GM12878 (cell line): ENCODE data around the gene GPC5. TPM values are rescaled to one million over a fixed set of nuclear protein-coding genes. Genes with fewer than 3 reads are reported as not detected.

Experiments
- ATAC-seq: fragments of 200-7000 bp; cut with Tn5 transposase; 3 replicates; pipeline ENCODE4 v1.9.1; 2020; ENCODE audit warnings: mild to moderate bottlenecking, moderate library complexity
- BruUV-seq: library from RNA; stranded (reverse); fragments of 400-500 nt; replicated peaks from 2 replicates; lab custom pipeline; 2021; lab: Mats Ljungman, UMichigan
- CTCF ChIA-PET: fragments of 300-600 bp; sonication (Branson Sonifier 250); formaldehyde crosslinking; extraction: SDS; loops from one replicate; lab custom pipeline; 2021; ENCODE audit warnings: inconsistent platforms; lab: Yijun Ruan, JAX
- POLR2A ChIA-PET: fragments of 350-600 bp; formaldehyde crosslinking; extraction: SDS; loops from one replicate; lab custom pipeline; 2021; ENCODE audit warnings: inconsistent platforms; lab: Charles Lee
- RAD21 ChIA-PET: fragments of 300-600 bp; sonication (Branson Sonifier 250); formaldehyde crosslinking; loops from one replicate; lab custom pipeline; 2023; ENCODE audit warnings: antibody characterized with exemption; ENCODE audit not compliant: unreplicated experiment; lab: Charles Lee
- SMC1A ChIA-PET: fragments of 300-600 bp; sonication (Branson Sonifier 250); formaldehyde crosslinking; loops from one replicate; lab custom pipeline; 2023; ENCODE audit not compliant: unreplicated experiment, uncharacterized antibody; lab: Charles Lee
- DNase-seq: peaks from one replicate; pipeline ENCODE4 v3.0.0-alpha.2; 2011; ENCODE audit warnings: low read depth, low spot score
- FAIRE-seq: peaks from 3 replicates; lab custom pipeline; 2011; peaks lifted over from hg19 to GRCh38; lab: Jason Lieb, UNC
- H2AFZ ChIP-seq: 2 replicates; pipeline ENCODE4 v1.6.0; 2011; ENCODE audit warnings: low read depth, low read length, control low read depth; ENCODE audit not compliant: control insufficient read depth
- H3K27ac ChIP-seq: 2 replicates; pipeline ENCODE4 v1.5.1; 2011; ENCODE audit warnings: control low read depth; ENCODE audit not compliant: control insufficient read depth, insufficient read depth
- H3K27me3 ChIP-seq, 2 experiments: replicated peaks in 1 of 2; 2 replicates each; pipeline versions ENCODE4 v1.6.0 to v1.6.1; 2011; ENCODE audit warnings: low read length in 1 of 2; ENCODE audit not compliant: control insufficient read depth in 2 of 2, insufficient read depth in 2 of 2
- H3K36me3 ChIP-seq, 2 experiments: 2 replicates each; pipeline ENCODE4 v1.5.1; 2011; ENCODE audit warnings: low read length in 1 of 2; ENCODE audit not compliant: control insufficient read depth in 2 of 2, insufficient read depth in 2 of 2
- H3K4me1 ChIP-seq: 2 replicates; pipeline ENCODE4 v1.6.1; 2011; ENCODE audit warnings: mild to moderate bottlenecking, low read length, moderate library complexity, mixed read lengths; ENCODE audit not compliant: control insufficient read depth, insufficient read depth
- H3K4me2 ChIP-seq: 2 replicates; pipeline ENCODE4 v1.6.0; 2011; ENCODE audit warnings: control low read depth; ENCODE audit not compliant: control insufficient read depth, insufficient read depth
- H3K4me3 ChIP-seq: fragments of 200-600 bp; sonication (generic); 2 replicates; pipeline ENCODE4 v1.5.1; 2016
- H3K79me2 ChIP-seq: 2 replicates; pipeline ENCODE4 v1.6.0; 2011; ENCODE audit warnings: low read length; ENCODE audit not compliant: control insufficient read depth, insufficient read depth
- H3K9ac ChIP-seq: 2 replicates; pipeline ENCODE4 v1.8.0; 2011; ENCODE audit warnings: low read length, control low read depth, mixed read lengths; ENCODE audit not compliant: control insufficient read depth, insufficient read depth
- H3K9me3 ChIP-seq: replicated peaks from 3 replicates; pipeline ENCODE4 v1.5.1; 2011; ENCODE audit warnings: mild to moderate bottlenecking, low read length; ENCODE audit not compliant: control insufficient read depth, insufficient read depth
- H4K20me1 ChIP-seq: 2 replicates; pipeline ENCODE4 v1.6.0; 2011; ENCODE audit not compliant: control insufficient read depth, insufficient read depth
- JUND ChIP-seq: IDR thresholded peaks from 2 replicates; pipeline ENCODE4 v1.6.1; 2012; ENCODE audit warnings: low read depth, mild to moderate bottlenecking, low read length, improper control_type of control experiment, moderate library complexity
- NR2C1 ChIP-seq: fragments of 450-650 bp; IDR thresholded peaks from 2 replicates; pipeline ENCODE4 v1.6.1; 2017; ENCODE audit warnings: antibody characterized with exemption, mild to moderate bottlenecking, moderate library complexity
- SUPT20H ChIP-seq: IDR thresholded peaks from 2 replicates; pipeline ENCODE4 v1.6.1; 2011; ENCODE audit warnings: low read depth, mild to moderate bottlenecking, low read length, moderate library complexity, borderline replicate concordance; ENCODE audit not compliant: control insufficient read depth
- WGBS: methylation state at CpG from one replicate; pipeline ENCODE4 v1.1.6; 2016; ENCODE audit warnings: low lambda C conversion rate; ENCODE audit not compliant: insufficient replicate concordance, insufficient coverage; ENCODE audit errors: missing lambda C conversion rate; 5-methylcytosine and 5-hydroxymethylcytosine counted together
- in situ Hi-C: fragments of 300-500 bp; cut with MboI; formaldehyde crosslinking; loops from 9 replicates; pipeline ENCODE4 v1.14.3; 2018; ENCODE audit warnings: mixed read lengths
- intact Hi-C: fragments of 100-400 bp; cut with micrococcal nuclease; formaldehyde crosslinking; loops from one replicate; pipeline ENCODE4 v1.14.2; 2022; ENCODE audit not compliant: unreplicated experiment
- polyA plus RNA-seq, 11 experiments: library from polyadenylated mRNA; depleted of rRNA in 4 of 11; unstranded in 6 of 11; stranded (reverse) in 5 of 11; fragments of >200 nt; fragmentation: Nextera tagmentation in 4 of 11; fragmentation: Illumina TruSeq in 1 of 11; extraction: Ambion mirVana in 4 of 11; extraction: Trizol in 1 of 11; gene quantifications; 1 replicate in 1 of 11; 2 replicates in 10 of 11; pipeline versions ENCODE4 v1.2.1 to v1.2.3, GENCODE V29; 2011 to 2016; ENCODE audit warnings: inconsistent platforms in 2 of 11, missing spikeins in 2 of 11, low read depth in 1 of 11
- total RNA-seq, 4 experiments: library from RNA; depleted of rRNA in 3 of 4; stranded (reverse); fragments of >200 nt in 3 of 4; fragmentation: Illumina TruSeq in 1 of 4; extraction: Trizol in 1 of 4; gene quantifications; 2 replicates each; pipeline versions ENCODE4 v1.2.1 to v1.2.3, GENCODE V29; 2013 to 2021
- TF ChIP-seq, protein P1 (sequence below): fragments of 450-650 bp; IDR thresholded peaks from 2 replicates; pipeline ENCODE4 v1.6.1; 2018; ENCODE audit warnings: mild to moderate bottlenecking, low read depth, moderate library complexity; ENCODE audit not compliant: partially characterized antibody

GPC5 gene
- total and polyA plus RNA-seq, 10 of the 15 experiments (the other 5 are each of a cell fraction or from before 2014, with no cell fraction given), result 0.05 to 0.87 (median 0.44) TPM; not detected in 1

DNA sequence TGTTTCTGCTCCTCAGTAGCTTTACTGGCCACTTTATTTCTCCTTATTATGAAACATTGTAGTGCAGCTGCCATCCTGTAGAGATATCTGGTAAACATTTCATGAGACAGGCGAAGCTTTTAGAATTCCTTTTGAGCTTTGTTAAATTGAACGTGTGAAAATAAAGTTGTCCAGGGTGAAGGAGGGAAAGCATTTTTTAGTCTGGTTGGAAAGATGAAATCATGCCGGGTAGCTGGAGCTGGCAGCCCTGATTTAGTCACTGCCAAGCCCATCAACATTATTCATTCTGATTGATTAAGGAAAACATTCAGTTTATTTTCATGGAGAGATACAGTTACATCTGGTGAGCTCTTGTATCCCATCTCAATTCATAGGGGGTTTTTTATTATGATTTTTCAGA is 1502.0 kb downstream of the GPC5 start:
- ChIA-PET SMC1A (interaction anchor here (0.7 to 3.5 kb wide), 6 partner anchors 11 to 94 kb away, joined by 3 to 36 read pairs (median 4); no protein-coding TSS in a partner anchor), CTCF (interaction anchor here (1.0 to 2.6 kb wide), 4 partner anchors 10 to 1462 kb away, joined by 3 to 10 read pairs (median 6); no protein-coding TSS in a partner anchor), RAD21 (interaction anchor here (1.3 to 3.7 kb wide), 4 partner anchors 12 to 1462 kb away, joined by 3 to 28 read pairs (median 6); no protein-coding TSS in a partner anchor), POLR2A (interaction anchor here (1.2 kb wide), 1 partner anchor 57 kb away, joined by 3 read pairs; no protein-coding TSS in a partner anchor)
- Histone ChIP-seq H3K4me2 (no peak overlapping the region), H3K4me1 (no peaks in the 10 kb centered on the region), H3K27ac (no peak overlapping the region), H3K27me3 (no peaks in the 10 kb centered on the region), H3K9me3 (no peaks in the 10 kb centered on the region), H3K4me3 (no peak overlapping the region), H2AFZ (no peak overlapping the region), H4K20me1 (no peaks in the 10 kb centered on the region), H3K9ac (no peak overlapping the region), H3K36me3 (no peaks in the 10 kb centered on the region), H3K79me2 (no peaks in the 10 kb centered on the region)
- intact Hi-C loops, result no loop called here
- ATAC-seq (no peak), DNase-seq (no peak), FAIRE-seq (no peak)
- BruUV-seq, result no TSS peak
- in situ Hi-C loops, result no loop called here
- no peak for TF ChIP-seq SUPT20H
- TF ChIP-seq, protein P1, sequence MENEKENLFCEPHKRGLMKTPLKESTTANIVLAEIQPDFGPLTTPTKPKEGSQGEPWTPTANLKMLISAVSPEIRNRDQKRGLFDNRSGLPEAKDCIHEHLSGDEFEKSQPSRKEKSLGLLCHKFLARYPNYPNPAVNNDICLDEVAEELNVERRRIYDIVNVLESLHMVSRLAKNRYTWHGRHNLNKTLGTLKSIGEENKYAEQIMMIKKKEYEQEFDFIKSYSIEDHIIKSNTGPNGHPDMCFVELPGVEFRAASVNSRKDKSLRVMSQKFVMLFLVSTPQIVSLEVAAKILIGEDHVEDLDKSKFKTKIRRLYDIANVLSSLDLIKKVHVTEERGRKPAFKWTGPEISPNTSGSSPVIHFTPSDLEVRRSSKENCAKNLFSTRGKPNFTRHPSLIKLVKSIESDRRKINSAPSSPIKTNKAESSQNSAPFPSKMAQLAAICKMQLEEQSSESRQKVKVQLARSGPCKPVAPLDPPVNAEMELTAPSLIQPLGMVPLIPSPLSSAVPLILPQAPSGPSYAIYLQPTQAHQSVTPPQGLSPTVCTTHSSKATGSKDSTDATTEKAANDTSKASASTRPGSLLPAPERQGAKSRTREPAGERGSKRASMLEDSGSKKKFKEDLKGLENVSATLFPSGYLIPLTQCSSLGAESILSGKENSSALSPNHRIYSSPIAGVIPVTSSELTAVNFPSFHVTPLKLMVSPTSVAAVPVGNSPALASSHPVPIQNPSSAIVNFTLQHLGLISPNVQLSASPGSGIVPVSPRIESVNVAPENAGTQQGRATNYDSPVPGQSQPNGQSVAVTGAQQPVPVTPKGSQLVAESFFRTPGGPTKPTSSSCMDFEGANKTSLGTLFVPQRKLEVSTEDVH, result no peak
- no peak for TF ChIP-seq JUND
- TF ChIP-seq NR2C1, result no peak
- WGBS, result 8% methylated on average over 3 of the region's 3 CpGs
